GM19372 (cell line): ENCODE data around the gene ZMYND19.
A peak's percentile ranks its signal among the peaks of the same experiment; 100 is the strongest.
"Not testable (repeated sequence)": the region's sequence is repeated elsewhere in the genome, so short reads cannot be mapped to it uniquely, and the experiment has no call there.

Experiments used
- ATAC-seq: cut with Tn5 transposase; IDR thresholded peaks from one replicate; pipeline ENCODE4 v1.9.1; 2021; ENCODE audit warnings: mild to moderate bottlenecking, low read depth, moderate library complexity; ENCODE audit not compliant: unreplicated experiment

Gene ZMYND19

DNA sequence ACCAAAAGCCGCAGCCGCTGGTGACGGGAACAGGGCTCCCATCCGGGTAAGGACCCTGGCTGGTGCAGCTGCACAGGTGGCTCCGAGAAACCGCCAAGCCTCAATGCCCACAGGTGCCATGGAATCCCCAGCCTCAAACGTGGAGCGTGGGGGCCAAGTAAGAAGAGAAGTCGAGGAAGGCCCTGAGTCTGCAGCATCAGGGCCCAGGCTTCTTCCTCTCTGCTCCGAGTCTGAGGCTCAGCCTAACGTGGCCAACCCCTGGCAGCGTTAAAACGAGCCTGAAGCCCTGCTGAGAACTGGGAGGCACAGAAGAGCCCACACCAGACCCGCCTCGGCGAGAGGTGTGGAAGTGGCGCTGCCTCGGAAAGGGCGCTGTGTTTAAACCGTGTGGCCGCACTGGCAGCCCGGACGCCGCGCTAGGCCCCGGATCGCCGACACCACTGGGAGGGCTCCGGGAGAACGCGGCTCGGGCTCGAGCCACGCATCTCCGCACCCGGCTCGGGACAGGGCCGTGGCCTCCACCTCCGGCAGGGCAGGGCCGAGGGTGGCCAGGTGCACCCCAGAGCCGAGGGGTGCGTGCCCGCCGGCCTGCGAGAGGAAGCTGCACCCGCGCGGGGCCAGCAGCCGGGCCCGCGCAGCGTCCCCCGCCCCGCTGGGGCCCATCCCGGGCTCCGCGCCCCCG is 730 bp downstream of the ZMYND19 start:
- peak; percentile 15 for ATAC-seq

DNA sequence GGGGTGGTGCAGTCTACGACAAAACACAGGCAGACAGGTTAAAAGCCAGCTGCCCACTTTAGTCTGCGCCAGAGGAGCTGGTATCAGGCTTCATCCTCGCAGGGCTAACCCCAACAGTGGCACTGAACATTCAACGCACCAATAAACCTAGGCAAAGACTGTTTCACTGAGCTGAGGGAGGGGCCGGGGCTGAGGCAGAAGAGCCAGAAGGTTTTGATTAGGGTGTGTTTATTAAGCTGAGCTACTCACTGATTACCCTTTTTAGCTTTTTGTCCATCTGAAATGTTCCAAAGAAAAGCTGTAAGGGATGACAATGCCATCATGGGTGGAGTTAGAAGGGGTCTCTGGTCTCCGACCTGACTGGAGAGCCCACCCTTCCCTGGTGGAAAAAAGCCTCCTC is 1.4 kb downstream of the ZMYND19 start:
- no peak for ATAC-seq

DNA sequence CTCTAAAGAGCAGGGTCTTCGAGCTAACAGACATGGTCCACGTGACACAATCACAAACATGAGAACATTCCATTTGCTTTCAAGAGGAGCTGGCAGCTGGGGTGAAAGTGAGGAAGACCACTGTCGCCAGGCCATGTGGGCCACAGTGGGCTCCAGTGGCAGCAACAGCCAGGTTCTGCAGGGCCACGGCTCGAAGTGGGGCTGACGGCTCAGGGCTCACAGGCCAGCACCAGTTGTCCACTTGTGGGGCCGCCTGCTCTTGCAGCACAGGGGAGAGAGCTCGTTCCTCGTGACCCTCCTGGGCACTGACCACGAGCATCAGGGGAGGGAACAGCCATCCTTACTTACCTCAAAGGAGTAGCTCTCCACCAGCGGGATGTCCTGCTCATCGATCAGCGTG is 2.0 kb downstream of the ZMYND19 start:
- ATAC-seq, result no peak

DNA sequence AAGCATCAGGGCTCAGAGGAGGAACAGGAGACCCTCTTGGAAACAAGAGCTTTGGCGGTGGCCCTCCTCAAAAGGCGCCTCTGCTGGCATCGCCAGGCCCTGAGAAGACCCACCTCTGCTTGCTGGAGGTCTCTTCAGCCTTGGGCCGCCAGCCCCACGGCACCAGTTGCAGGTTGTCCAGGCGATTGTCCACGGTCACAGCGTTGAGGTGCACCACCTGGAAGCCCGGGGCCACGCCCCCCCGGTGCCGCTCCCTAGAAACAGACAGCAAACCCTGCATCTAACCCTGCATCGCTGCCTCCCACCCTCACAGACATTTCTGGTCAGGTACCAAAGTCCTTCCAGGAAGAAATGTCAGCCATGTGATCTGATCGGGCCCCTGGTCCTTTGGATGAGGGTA is 3.5 kb downstream of the ZMYND19 start:
- ATAC-seq, result no peak

DNA sequence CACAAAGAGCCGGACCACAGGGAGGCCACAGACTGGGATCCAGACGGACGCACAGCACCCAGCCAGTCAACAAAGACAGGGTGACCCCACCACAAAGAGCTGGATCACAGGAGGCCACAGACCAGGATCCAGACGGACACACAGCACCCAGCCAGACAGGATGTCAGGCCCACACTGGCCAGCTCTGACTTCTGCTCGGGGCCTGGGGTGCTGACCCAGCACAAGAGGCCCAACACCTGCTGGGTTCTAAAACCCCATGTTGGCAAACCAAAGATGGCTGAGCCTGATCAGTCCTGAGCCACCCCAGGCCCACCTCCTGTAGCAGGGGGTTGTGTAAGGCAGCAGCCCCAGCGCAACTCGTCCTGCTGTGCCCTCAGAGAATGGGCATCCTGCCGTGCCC is 6.4 kb downstream of the ZMYND19 start:
- ATAC-seq, result no peak

DNA sequence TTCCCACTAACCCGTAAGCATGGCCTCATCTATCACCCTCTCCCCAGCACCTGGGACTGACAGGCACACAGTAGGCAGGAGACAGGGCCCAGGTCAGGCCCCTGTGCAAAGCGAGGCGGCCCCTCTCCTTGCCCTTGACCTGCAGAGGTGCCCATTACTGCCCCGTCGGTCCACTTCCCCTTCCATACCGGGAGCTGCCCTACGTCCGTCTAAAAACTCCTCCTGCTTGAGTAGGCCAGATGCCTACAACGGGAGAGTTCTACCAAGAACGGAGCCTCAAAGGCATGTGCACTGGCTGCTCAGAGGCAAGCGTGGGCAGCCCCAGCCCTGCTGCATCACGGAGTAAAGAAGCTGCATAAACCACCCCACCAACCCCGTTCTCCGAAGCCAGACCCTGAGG is 7.0 kb downstream of the ZMYND19 start:
- ATAC-seq, result no peak

DNA sequence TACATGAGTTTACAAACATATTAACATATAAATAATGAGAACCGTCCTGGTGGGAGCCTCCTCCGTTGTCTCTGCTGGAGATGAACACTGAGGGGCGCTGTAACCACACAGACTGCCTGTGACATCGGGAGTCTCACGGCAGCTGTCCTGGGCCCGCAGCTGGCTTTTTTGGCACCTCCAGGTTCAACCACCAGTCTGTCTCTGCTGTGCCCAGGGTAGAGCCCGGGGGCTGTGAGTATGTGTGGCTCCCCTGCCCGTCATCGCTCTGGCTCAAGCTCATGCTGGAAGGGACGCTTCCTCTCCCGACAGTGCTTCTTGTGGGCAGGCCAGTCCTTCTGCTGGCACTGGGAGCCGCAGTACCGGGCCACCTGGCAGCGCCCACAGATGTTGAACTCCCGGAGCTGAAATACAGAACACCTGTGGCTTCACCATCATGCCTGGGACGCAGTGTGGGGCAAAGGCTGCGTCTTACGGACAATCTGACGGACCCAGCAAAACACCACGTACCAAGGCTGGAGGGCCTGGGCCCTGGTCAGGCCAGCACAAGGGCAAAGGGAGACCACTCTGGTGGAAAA is 7.9 kb downstream of the ZMYND19 start:
- ATAC-seq, result no peak

DNA sequence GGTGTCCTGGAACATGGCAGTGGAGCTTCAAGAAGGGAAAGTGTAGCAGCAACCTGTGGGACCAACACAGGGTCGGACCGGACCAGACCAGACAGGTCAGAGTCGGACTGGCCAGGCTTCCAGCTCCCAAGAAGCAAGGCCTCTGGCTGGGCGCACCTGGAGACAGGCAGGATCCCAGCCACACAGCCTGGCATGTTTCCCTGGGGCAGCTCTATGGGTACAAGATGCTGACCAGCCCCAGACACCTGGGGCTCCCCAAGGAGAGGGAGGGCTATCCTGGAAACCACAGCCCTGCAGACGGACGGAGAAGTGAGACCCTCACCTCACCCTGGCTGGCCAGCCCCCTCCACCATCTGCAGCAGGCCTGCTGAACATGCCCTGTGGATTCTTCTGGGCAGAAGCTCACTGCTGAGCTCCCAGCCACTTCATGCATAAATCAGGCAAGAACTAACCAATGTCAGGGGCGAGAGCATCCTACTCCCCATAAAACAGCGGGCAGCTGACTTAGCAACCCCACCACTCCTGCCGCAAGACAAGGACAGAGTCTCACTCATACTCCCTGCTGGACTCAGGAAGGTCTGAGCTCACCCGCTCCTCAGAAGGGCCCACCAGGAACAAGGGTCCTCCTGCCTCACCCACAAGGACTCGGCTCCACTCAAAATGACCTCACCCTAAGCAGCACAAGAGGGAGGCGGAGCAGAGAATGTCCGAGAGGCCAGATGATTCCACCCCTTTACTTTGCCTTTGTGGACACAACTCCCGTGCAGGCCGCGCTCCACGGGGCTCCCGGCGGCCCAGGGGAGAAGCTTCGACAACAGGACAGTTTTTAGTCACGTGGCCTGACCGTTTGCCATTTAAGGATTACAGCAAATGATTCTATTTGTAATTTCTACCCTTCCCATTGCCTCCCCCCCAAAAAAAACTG is 8.7 kb downstream of the ZMYND19 start:
- no peak for ATAC-seq

DNA sequence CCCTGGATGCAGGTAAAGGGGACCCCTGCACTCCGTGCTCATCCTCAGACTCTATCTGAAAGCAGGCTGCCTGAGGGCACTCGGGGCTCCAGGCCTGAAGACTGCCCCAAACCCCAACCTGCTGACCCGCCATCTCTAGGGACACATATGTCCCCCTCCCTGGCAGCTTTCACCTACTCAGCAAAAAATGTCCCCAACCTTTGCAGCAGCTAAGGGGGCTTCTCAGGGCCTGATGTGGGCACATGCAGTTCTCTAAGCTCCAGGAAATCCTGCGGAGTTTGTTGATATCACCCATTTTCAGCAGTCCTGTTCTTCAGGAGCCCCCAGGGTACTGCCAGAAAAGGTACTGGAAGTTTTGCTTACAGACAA is 9.4 kb downstream of the ZMYND19 start:
- ATAC-seq, result no peak

DNA sequence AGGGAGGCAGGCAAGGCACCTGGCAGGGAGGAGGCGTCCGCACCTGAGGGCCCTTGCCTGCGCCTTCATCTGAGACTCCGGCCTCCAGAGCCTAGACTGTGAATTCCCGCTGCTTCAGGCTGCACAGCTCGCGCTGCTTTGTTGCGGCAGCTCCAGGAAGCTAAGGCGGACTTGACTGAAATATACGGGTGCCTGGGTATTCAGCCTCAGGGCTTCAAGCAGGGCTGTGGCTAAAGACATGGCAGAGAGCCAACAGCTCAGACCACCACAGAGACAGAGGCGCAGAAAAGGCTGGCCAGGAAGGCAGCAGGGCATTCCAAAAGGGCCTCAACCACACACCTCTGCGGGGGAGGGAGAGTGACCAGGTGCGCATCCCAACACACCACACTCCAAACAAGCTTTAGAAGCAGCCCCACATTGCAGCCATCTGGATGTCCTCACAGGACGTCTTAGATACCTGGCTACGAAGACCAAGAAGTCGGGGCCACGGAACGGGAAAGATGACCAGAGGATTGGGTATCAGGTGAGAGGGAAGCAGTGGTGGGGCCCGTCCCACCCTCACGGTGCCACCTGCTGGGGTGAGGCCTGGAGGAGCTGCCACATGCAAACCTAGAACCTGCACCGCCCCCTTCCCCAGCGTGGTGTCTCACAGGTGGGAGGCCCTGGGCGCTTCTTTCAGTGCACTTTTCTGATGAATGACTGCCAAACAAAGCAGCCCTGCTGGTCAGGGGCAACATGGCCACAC is 9.9 kb downstream of the ZMYND19 start:
- ATAC-seq, result no peak

DNA sequence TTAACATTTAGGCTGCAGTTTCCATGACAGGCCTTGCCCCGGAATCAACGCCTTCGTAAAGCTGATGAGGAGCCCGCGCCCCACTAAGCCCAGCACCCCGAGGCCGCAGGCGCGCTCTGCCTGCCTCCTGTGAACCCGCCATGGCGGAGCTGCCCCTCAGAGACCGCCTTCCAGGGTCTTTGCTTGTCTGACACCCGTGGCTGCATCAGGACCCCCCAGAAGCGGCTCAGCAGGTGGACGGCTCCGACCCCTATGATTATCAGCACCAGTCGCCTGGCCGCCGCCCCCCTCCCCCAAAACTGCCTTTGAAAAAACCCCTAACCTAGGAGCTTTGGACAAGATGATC is 11.1 kb downstream of the ZMYND19 start:
- ATAC-seq, result no peak

DNA sequence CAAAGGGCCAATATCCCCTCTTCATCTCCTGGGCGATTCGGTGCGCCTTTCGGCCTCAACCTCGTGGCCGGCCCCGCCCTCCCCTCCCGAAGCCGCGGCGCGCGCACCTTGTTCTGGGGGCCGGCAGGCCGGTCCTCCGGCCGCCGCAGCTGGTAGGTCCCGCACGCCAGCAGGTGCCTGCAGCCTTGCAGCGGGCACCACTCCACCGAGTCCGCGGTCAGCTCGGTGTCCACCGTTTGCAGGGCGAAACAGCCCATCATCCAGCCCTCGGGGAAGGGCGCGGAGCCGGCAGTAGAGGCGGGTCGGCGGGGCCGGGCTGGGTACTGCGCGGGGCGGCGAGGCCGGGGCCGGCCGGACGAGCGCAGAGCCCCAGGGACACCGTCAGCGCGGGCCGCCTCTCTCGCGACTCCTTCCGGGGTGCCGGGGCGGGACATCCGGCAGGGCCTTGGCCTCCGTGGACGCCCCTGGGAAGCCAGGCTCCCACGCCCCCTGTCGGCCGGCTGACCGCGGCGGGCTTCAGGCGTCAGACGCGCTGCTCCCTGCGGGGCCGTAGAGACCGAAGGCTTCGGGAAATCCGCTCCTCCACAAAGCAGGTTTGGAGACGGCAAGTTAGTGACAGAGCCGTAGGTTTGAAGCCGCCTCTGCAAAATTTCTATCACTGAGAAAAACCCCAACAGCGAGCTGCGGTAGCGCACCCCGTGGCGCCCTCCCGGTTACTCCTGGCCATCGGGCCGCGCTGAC is 11.6 kb downstream of the ZMYND19 start, which contains the start of gene DPH7:
DPH7 (minus strand) TSS at position 408 of the 741 bp plus-strand sequence; CDS start at position 260, 148 bp downstream.
- peak; percentile 94 for ATAC-seq

DNA sequence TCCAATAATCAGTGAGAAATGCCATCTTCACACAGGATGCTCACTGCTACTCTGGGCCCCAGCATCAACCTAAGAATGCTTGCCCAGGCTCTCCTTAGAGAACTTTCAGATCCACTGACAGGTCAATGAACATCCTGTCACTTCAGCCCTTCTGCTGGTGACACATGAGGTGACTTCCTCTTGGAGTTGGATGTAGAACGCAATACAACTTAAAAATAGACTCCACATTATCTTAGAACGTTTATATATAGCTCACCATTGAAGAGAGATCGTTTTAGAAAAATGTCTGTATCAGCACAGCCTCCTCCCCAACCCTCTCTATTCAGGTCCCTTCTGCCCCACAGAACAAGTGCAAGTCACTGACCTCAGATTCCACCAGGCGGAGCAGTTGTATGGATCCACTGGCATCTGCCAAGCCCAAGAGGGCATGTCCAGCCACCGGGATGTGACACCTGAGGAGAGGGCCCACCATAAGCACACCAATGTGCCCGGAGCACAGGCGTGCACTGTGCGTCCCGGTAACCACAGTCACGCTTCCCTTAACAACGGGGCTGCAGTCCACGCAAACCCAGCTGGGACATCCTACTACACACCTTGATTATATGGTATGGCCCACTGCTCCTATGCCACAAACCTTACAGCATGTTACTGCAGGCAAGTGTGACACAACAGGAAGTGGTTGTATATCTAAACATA is 14.4 kb downstream of the ZMYND19 start:
- no peak for ATAC-seq

DNA sequence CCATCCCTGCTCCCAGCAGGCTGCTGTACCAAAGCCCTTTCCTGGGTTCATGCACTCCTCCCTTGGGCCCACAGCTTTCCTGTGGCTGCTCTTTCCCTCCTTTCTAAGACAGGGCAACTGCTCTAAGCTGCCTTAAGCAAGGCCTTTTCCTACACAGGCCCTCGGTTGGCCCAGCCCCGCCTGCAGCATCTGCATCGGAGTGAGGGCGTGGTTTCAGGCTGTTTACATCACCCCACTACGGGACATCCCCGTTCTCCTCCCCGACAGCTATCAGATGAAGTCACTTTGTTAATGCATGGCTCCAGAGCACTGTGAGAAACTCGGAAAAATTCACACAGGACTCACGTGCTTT is 15.0 kb downstream of the ZMYND19 start:
- no peak for ATAC-seq

DNA sequence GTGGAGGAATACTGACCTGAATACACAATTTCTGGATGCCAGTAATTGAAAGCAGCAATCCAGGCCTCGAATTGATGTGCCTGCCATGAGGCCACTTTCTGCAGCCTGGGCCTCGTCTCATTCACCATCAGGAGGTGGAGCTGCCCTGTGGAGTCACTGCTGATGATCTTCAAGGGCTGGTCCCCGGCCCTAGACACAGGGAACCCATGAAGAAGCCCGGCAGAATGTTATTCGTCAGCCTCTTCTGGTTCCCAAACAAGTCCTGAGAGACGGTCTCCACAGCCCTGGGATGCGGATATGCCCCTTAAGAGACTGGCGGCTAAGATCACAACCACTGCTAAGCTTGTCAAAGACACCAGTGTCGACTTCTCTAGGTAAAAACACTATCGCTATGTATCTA is 16.1 kb downstream of the ZMYND19 start:
- no peak for ATAC-seq

DNA sequence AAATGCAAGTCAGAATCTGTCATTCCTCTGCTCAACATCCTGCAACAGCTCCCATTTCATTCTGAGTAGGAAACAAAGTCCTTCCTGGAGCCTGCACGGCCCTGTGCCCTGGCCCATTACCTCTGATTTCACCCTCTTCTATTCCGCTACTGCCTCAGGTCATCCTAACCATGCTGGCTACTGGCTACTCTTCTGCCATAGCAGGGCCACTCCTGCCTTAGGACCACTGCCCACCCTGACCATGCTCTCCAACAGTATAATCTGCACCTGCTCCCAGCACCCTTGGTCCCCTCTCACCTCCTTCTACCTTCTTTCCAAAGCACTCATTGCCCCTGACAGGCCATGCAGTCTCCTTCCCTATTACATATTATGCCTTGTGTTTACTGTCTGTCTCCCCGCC is 19.7 kb downstream of the ZMYND19 start:
- ATAC-seq, result no peak

DNA sequence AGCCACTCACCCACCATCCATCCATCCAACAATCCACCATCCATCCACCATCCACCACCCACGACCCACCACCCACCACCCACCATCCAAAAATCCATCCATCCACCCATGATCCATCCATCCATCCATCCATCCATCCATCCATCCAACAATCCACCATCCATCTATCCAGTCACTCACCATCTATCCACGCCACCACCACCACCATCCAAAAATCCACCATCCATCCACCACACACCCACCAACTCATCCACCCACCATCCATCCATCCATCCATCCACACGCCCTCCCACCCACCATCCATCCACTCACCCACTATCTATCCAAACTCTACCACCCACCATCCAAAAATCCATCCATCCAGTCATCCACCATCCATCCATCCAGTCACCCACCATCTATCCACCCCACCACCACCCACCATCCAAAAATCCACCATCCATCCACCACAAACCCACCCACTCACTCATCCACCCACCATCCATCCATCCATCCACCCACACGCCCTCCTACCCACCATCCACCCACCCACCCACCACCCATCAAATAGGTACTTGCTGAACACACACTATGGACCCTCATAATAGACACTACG is 20.6 kb downstream of the ZMYND19 start:
- ATAC-seq, result no peak

DNA sequence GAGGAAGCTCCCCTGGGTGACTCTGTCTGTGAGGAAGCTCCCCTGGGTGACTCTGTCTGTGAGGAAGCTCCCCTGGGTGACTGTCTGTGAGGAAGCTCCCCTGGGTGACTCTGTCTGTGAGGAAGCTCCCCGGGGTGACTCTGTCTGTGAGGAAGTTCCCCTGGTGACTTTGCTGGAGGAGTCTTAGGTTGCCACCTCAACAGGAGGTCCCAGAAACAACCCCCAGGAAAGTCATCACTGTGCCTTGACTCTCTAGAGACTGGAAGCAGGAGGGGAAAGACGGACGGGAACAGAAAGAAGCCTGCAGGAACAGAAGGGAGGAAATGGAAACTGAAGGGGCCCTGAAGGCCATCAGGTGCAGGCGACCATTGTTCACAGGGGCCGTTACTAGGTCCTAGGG is 21.9 kb downstream of the ZMYND19 start:
- not testable (repeated sequence) for ATAC-seq

DNA sequence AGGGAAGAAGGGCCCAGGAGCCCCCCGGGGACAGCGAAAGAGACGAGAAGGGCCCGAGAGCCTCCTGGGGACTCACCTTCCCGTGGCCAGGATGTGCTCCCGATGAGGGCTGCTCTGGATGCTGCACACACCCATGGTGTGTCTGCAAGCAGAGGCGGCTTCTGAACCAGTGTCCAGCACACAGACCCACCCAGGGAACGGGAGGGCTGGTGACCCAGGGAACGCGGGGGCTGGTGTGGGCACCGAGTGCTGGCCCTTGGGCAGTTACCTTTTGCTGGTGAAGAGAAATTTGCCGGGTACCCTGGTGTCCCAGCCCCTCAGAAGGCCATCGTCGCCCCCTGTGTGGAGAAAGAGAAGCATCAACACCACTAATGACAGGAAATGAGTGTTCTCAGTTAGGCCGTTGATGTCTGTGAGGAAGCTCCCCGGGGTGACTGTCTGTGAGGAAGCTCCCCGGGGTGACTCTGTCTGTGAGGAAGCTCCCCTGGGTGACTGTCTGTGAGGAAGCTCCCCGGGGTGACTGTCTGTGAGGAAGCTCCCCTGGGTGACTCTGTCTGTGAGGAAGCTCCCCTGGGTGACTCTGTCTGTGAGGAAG is 25.4 kb downstream of the ZMYND19 start:
- ATAC-seq, result no peak
